HL-60/S4 treated with retinoic acid at 250 ng/mL for 4 days and 3 days (cell line): ENCODE data around the gene PSMD13.
"Not testable (repeated sequence)": the region's sequence is repeated elsewhere in the genome, so short reads cannot be mapped to it uniquely, and the experiment has no call there.

Experiments used
- in situ Hi-C: fragments of 300-500 bp; cut with MboI; formaldehyde crosslinking; loops from 2 replicates; pipeline ENCODE4 v1.7.0; 2022; ENCODE audit warnings: low sequenced_read_pairs

Gene PSMD13

DNA sequence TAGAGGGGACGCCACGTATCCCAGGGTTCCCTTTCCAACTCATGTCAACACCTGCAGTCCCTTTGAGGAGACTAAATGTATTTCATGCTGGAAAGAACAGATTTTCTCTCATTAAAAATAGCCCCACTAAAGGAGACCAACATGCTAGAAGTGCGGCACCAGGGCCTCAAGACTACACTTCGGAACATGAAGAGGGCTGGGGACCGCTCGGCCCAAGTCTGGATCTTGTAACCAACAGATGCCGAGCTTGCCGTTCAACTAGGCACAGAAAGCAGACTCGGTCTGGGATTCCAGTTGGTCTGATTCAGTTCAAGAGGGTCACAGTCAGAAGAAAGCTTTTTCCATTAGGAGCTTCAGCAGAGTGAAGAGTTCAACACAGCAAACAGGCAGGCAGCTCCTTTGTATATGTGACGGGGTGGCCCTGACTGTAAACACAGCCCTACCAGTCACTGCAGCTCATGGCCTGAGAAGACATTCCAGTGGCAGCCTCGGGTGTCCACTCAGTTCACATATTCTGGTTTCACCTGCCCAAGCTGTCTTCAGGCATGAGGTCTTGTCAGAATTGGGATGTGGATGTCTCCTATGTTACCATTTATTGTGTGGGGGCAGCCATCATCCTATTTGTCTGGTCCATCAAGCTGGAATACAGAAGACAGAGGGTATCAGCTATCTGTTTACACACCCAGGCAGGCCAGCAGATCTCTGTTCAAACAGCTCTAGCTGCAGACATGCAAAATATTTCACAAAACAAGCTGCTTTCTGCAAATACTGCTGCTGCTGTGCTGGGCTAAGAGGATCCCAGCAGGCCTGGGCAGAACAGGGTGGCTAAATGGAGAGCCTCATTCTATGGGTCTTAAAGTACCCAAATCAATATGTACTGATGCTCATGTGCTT lies 20.4 kb upstream of the PSMD13 start:
- in situ Hi-C loops, result no loop called here

DNA sequence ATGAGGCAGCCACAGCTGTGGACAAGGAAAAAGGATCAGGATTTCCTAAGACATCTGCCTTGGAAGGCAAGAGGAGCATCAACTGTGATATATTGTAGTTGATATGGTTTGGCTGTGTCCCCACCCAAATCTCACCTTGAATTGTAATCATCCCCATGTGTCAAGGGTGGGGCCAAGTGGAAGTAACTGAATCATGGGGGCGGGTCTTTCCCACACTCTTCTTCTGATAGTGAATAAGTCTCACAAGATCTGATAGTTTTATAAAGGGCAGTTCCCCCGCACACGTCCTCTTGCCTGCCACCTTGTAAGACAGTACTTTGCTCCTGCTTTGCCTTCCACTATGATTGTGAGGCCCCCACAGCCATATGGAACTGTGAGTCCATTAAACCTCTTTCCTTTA lies 19.1 kb upstream of the PSMD13 start:
- in situ Hi-C loops, result no loop called here

DNA sequence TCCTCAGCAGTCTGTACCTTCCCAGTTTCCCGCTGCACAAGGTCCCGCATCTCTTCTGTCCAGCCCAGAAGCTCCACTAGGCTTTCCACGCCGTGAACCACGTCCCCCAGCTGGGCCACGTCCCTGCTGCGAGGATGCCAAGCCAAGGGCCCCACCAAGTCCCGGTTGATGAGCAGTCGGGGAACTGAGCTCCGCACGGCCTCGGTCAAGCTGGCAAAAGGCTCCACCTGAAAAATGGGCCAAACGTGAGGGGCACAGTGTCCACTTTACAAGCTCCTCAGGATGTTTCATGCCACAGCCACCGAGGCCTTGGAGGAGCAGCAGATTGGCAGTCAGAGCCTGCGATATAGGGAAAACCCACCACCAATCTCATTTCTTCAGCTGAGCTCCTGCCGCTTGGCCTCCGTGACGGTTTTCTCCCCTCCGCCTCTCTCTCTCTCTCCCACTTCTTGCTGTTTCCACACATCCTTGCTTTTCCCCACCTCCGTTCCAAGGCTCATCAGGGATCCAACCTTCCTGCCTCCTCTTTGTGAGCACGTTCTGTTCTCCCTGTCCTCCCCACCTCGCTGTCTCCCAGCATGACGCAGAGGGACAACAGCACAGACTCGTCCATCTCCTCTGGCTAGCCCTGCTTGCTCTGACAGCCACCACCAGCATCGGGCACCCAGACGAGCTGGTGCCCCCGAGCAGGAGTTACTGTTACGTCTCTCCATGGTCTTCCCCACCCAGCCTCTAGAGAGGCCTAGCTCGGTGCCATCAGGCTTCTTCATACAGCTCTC lies 17.8 kb upstream of the PSMD13 start:
- in situ Hi-C loops, result no loop called here

DNA sequence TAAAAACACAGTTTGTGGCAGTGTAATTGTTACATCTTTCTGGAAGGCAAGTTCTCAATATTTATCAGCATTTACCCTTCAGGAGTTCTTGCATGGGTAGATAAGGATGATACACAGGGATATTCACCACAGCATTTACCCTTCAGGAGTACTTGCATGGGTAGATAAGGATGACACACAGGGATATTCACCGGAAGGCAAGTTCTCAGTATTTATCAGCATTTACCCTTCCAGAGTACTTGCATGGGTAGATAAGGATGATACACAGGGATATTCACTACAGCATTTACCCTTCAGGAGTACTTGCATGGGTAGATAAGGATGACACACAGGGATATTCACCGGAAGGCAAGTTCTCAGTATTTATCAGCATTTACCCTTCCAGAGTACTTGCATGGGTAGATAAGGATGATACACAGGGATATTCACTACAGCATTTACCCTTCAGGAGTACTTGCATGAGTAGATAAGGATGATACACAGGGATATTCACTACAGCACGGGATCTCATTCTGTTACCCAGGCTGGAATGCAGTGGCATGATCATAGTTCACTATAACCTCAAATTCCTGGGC lies 16.0 kb upstream of the PSMD13 start:
- in situ Hi-C loops, result not testable (repeated sequence)

DNA sequence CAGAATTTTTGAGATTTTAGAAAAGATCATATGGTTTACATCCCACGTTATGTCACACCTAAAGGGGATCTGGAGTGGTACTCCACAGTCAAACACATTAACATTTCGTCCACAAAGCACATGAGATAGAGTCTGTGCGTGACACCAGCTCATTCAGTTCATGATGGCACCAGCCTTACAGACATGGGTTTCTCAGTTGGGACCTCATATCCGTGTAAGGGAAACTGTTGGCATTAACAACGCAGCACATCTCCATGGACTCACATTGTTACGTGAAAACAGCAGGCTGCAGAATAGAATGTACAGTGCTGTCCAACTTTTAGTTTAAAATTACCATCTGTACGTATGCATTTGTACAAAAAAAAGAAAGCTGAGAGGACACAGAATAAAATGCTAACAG lies 15.2 kb upstream of the PSMD13 start:
- in situ Hi-C loops, result no loop called here

DNA sequence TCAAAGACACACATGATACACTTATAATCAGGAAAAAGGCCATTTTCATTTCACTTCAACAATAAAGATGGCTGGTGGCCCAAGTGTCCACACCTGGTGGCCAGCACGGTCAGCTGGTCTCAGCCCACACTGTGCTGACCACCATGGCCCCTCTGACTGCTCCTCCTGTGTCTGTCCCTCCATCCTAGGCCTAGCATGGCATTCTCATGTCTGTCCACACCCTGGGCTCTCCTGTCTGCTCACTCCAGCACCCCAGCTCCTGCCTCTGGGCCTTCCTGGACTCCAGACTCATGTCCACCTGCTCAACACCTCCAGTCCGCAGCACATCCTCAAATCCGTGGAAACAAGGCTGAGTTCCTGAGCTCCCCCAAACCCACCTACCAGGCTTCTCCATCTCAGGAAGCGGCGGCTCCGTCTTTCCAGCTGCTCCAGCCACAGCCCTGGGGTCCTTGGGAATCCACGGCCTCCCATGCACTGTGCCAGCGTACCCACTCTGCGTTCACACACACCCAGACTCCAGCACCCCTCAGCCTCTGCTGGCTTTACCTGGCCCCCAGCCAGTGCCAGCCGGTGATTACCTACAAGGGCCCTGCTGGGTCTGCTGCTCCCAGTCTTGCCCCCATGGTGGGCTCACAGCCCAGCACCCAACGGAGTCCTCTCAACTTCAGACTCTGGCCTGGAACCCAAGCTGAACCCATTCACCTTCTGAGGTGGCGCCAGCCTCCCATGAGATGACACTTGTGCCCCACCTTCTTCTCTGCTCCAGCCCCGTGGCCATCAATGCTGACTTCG lies 14.6 kb upstream of the PSMD13 start:
- in situ Hi-C loops, result no loop called here

DNA sequence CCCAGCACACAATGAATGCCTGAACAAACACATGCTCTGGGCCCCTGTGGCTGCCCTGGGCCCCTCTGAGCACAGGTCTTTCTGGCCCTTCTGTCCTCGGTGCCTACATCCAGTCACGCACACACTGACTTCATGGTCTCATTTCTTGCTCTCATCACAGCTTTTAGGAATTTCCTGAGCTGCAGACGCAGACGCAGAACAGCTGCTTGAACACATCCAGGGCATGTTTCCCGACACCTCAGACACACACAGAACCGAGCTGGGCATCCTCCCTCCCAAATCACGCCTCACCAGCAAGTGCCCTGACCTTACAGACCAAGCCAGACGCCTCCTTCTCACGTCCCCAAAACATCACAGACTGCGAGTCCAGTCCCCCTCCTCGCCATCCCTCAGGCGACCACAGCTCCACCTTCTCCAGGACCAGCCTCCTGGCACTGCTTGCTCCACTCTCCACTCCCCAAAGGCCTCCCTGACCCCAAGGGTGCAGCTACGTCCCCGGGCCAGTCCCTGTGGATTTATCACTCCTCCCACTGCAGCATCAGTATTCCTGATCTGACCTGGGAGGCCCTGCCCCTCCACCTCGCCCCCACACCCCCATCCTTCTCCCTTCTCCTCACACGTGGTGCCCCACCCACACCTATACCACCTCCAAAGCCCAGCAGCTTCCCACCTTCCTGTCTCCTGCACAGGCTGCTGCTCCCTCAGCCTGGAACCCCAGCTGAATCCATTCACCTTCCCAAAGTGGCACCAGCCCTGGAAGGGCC lies 13.6 kb upstream of the PSMD13 start:
- in situ Hi-C loops, result no loop called here

DNA sequence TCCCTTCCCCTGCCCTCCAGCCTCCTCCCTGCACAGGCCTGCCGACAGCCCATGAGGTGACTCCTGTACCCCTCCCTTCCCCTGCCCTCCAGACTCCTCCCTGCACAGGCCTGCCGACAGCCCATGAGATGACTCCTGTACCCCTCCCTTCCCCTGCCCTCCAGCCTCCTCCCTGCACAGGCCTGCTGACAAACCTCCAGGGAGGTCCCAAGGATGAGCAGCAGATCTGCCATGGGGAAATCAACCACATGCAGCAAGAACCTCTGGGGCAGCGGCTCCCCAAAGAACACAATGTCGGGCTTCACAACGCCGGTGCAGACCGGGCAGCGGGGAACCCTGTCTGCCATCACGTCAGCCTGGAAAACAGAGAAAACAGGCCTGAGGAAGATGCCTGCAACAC lies 12.9 kb upstream of the PSMD13 start:
- in situ Hi-C loops, result no loop called here

DNA sequence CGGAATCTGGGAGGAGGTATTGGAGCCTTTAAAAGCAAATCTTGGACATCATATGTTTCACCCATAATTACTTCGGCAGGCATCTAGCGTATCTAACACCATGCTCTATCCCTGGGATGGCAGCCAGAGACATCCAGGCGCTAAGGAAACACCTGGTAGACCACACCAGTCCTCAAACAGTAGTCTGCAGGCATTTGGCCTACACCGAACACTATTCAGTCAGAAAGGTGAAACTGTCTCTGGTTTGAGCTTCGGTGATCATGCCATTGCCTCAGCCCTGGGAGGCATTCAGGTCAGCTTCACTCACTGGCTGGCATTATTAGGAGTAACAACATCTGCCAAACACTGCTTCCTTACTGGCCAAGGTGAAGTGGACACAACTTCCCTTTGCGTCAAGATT lies 12.4 kb upstream of the PSMD13 start:
- in situ Hi-C loops, result no loop called here

DNA sequence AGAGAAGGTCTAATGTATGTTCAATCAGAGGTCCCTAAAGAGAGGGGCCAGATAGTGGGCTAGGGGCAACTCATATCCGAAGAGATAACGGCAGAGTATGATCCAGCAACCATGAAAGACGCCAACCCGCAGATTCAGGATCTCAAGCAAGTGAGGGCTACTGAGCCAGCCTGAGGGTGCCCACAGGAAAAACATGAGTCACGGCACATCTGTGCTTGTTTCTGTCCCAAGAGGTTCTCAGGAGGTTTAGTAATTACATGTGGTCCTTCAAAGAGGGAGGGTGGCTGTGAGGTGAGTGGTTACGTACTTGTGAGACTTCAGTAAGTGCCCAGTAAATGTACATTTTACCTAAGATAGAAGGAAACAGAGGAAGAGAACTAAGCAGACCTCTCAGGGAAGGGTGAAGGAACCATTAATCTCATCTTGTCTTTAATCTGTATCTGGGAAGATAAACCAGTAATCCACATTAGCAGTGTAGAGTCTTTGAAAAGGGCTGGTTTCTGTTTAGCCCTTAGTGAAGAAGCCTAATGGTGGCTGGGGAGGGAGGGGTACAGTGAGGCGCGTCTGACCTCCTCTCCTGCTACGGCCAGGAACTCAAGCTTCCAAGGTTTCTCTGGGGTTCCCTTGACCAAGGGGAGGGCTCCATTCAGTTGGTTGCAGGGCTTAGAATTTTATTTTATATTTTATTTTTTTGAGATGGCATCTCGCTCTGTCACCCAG lies 10.9 kb upstream of the PSMD13 start:
- in situ Hi-C loops, result no loop called here

DNA sequence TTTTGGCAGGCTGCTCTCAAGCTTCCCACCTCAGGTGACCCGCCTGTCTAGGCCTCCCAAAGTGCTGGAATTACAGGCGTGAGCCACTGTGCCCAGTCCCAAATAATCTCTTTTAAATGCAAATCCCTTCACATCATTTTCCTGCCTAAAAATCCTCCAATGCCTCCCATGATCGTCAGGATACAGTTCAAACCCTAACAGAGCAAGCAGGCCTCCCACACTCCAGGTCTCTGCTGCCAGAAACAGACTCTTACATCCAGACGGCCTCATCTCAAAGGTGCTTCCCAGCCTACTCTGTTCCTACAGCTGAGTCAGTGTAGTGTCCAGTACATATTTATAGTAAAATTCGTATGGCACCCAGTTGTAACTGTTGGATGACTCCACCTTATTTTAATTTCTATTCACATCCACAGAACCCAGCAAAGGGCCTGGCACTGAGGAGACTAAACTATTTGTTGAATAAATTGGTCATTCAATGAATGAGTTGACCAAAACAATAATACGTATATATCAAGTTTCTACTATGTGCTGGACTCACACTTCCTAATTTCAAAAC lies 8.9 kb upstream of the PSMD13 start:
- in situ Hi-C loops, result no loop called here

DNA sequence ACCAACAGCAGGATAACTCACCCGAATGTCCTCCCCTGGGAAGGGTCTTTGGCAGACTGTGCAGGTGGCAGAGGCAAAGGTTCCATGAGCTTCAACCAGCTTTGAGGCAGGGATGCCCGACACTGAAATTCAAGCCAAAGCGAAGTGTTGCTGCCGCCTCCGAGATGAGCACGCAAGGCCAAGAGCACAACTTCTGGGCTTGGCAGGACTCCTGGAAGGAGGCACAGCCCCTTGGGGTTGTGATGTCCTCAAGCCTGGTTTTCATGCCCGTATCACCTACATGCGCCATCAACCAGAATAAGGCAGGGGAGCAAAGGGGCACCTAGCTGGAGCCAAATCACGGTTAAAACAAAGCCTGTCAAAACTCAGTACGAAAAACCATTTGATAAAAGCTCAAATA lies 6.3 kb upstream of the PSMD13 start:
- in situ Hi-C loops, result no loop called here

DNA sequence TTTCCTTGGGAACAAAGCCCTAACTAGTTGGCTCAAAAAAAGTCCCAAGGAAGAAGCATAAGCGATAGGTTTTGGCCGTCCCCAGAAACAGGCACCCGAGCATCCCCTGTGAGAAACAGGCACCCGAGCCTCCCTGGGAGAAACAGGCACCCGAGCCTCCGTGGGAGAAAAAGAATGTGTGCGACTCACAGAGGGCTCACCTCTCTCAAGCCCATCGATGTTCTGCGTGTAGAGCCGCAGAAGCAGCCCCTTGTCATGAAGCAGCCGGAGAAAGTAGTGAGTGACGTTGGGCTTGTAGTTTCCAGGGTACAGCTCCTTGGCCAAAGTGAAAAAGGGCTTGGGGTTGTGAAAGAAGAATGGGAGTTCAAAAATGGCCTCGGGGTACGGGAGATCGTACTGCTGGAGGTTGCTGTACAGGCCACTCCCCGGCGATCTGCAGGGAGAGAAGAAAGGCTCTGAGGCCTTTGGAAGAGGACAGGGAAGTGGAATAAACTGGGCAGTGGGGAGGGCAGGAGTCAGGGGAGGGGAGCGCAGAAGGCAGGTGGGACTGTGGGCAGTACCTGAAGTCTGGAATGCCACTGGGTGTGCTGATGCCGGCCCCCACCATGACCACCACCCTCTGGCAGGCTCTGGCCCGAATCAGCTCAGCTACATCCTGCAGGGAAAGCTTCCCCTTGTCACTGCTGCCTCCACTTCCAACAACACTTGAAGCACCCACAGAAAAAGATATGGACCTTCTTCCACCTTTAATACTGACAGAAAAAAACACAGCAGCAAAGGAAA lies 3.8 kb upstream of the PSMD13 start:
- in situ Hi-C loops, result no loop called here

DNA sequence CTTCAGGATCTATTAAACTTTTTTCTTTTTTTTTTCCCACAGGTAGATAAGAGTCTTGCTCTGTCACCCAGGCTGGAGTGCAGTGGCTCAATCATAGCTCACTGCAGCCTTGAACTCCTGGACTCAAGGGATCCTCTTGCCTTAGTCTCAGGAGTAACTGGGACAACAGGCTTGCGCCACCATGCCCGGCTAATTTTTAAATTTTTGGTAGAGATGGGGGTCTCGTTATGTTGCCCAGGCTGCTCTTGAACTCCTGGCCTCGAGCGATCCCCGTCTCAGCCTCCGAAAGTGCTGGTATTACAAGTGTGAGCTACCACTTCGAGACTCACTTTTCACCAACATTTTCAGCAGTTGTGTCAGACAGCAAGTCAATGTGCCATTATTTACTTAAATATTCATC lies 1.6 kb upstream of the PSMD13 start:
- in situ Hi-C loops, result no loop called here

DNA sequence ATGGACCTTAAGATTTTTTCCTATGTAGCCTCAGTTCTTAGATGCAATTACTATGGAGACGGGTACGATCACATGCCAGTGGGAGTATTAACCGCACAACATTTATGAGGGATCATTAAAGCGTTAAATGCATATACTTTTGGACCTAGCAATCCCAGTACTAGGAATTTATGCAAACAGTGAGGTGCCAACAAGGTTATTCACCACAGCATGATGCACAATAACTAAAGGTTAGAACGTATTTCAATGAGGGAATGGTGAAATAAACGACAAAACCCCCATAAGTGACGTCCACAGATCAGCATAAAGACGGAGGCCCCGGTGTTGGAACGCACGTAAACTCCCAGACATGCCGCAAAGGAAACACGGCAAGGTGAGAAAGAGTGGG lies 1.2 kb upstream of the PSMD13 start:
- in situ Hi-C loops, result no loop called here

DNA sequence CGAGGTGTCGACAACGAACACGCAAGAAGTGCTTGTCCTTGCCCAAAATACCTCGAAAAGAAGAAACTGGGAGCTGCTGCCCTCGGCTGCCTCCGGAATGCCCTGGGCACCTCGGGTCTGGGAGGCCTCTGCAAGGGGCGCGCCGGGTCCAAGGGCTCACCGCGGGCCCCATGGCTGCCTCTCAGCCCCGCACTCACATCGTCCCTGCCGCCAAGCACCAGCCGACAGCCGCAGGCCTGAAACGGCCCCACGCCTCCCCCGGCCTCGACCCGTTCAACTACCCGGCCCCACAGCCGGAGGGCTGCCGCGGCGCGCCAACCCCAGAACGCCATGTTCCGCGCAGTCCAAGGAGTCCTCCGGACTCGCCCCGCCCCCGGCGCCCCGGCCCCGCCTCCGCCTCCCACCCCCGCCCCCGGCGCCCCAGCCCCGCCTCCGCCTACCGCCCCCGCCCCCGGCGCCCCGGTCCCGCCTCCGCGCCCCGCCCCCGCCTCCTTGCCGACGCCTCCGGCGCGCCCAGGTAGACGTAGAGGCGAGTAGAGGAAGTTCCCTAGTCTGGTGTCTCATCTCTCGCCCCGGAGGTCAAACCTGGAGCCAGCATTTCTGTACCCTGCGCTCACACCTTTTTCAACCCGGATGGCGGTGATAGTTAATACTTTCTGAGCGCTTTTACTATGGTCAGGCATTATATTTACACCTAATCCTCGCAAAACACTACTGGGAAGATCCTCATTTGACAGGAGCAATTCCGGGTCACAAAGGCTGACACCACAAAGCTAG lies 591 bp upstream of the PSMD13 start, which contains the start of gene SIRT3:
SIRT3 (minus strand) TSS at position 346 of the 777 bp plus-strand sequence; CDS start at position 332, 14 bp downstream.
- in situ Hi-C loops, result no loop called here

DNA sequence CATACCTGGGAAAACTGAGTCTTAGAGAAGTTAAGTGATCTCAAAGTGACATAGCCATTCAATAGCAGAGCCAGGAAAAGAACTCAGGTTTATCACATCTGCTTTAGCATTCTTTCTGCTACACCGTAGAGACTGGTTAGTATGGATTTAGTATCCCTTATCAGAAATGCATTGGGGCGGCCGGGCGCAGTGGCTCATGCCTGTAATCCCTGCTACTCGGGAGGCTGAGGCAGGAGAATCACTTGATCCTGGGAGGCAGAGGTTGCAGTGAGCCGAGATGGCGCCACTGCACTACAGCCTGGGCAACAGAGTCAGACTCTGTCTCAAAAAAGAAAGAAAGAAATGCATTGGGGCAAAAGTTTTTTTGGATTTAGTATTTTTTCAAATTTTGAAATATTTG lies 1.6 kb downstream of the PSMD13 start:
- in situ Hi-C loops, result not testable (repeated sequence)

DNA sequence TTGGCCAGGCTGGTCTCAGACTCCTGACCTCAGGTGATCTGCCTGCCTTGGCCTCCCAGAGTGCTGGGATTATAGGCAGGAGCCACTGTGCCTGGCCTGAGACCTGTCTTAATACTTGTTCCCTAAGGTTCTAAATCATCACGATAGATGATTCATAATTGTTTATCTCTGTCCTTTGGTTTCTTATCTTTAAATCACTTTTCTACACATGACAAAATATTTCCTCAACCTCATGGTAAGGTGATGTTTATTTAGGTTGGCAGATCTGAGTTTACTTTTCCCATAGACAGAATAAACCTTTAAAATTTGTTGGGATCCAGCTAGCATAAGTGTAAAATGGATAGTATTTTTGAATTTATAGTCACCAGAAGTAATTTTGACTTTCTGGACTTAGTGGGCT lies 3.5 kb downstream of the PSMD13 start:
- in situ Hi-C loops, result no loop called here
